DMS 273 (cell line): ENCODE results near the gene CNKSR1.
A peak's percentile ranks its signal among the peaks of the same experiment; 100 is the strongest.

Experiments used
- DNase-seq: peaks from one replicate; lab custom pipeline; 2025; ENCODE audit not compliant: unreplicated experiment; lab: John Stamatoyannopoulos, UW

The CNKSR1 gene

GRCh38 chr1:26177182-26177684 lies at the start of gene CNKSR1:
Gene CNKSR1 (plus strand): TSS chr1:26177491. CDS start chr1:26177548, 57 bp downstream.
- DNase-seq: no peak

- no peak for DNase-seq
These were observed 47.5 kb upstream of the CNKSR1 start for GRCh38 chr1:26129778-26130177.

GRCh38 chr1:26130695-26131094 lies 46.6 kb upstream of the CNKSR1 start:
- no peak for DNase-seq

- peak; percentile 53 for DNase-seq
These were observed 45.0 kb upstream of the CNKSR1 start for GRCh38 chr1:26132128-26132833.

- DNase-seq: no peak
These were observed 44.5 kb upstream of the CNKSR1 start for GRCh38 chr1:26132834-26133167.

- DNase-seq: no peak
These were observed 42.8 kb upstream of the CNKSR1 start for GRCh38 chr1:26134466-26134865.

GRCh38 chr1:26138974-26139558 lies 38.2 kb upstream of the CNKSR1 start:
- DNase-seq: no peak

GRCh38 chr1:26142159-26142558 lies 35.1 kb upstream of the CNKSR1 start:
- DNase-seq: no peak

GRCh38 chr1:26145041-26145959 lies 32.0 kb upstream of the CNKSR1 start:
- DNase-seq: peak; percentile 93

GRCh38 chr1:26145960-26146294 lies 31.4 kb upstream of the CNKSR1 start:
- no peak for DNase-seq

- DNase-seq: no peak
These were observed 28.4 kb upstream of the CNKSR1 start for GRCh38 chr1:26148887-26149286.

GRCh38 chr1:26153966-26154532 lies 23.2 kb upstream of the CNKSR1 start:
- DNase-seq: no peak

- no peak for DNase-seq
These were observed 22.5 kb upstream of the CNKSR1 start for GRCh38 chr1:26154750-26155149.

- no peak for DNase-seq
These were observed 21.7 kb upstream of the CNKSR1 start for GRCh38 chr1:26155370-26156284.

GRCh38 chr1:26156285-26157038 lies 20.8 kb upstream of the CNKSR1 start:
- peak; percentile 78 for DNase-seq

- no peak for DNase-seq
These were observed 18.9 kb upstream of the CNKSR1 start for GRCh38 chr1:26158271-26158907.

- peak; percentile 50 for DNase-seq
These were observed 18.2 kb upstream of the CNKSR1 start, which contains the start of gene FAM110D for GRCh38 chr1:26158908-26159742. Gene FAM110D (plus strand): TSS chr1:26159079. CDS start chr1:26161292, 2,213 bp downstream.

- DNase-seq: no peak
These were observed 17.6 kb upstream of the CNKSR1 start for GRCh38 chr1:26159743-26160039.
